T-helper 22 cell (primary cell): ENCODE measurements around the gene TRIM4.

Experiments
- DNase-seq: peaks from one replicate; pipeline ENCODE4 v3.0.0-alpha.2; 2020; ENCODE audit warnings: low read depth

The TRIM4 gene

DNA sequence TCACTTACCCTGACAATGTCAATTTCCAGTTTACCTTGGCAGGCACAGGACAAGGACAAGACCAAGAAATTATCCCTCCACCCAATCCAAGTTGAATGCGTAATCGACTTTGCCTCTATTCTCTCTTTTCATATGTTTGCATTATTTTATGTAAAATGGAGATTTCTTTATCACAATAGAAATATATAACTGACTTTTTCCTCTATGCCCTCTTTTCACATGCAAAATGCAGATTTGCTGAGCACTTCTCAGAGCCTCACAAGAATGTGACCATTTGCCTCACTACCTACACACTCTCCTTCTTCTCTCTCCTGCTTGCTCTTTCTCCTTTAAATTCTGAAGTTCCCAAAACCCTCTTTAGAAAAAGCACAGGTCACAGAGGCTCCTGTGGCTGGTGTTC is 76.4 kb downstream of the TRIM4 start:
- DNase-seq = no peak
